GM18505 (cell line): ENCODE measurements around the gene LYZ.

Source experiments
- ATAC-seq: cut with Tn5 transposase; IDR thresholded peaks from one replicate; pipeline ENCODE4 v1.9.1; 2021; ENCODE audit not compliant: unreplicated experiment
- POLR2A ChIP-seq: IDR thresholded peaks from 4 replicates; pipeline ENCODE4 v1.6.1; 2011; ENCODE audit warnings: borderline replicate concordance; ENCODE audit not compliant: insufficient read depth, insufficient read length; ENCODE audit errors: extremely low read depth

LYZ gene

GRCh38 chr12:69331519-69331908 is 16.7 kb upstream of the LYZ start:
- TF ChIP-seq POLR2A: no peak
- ATAC-seq: no peak

DNA sequence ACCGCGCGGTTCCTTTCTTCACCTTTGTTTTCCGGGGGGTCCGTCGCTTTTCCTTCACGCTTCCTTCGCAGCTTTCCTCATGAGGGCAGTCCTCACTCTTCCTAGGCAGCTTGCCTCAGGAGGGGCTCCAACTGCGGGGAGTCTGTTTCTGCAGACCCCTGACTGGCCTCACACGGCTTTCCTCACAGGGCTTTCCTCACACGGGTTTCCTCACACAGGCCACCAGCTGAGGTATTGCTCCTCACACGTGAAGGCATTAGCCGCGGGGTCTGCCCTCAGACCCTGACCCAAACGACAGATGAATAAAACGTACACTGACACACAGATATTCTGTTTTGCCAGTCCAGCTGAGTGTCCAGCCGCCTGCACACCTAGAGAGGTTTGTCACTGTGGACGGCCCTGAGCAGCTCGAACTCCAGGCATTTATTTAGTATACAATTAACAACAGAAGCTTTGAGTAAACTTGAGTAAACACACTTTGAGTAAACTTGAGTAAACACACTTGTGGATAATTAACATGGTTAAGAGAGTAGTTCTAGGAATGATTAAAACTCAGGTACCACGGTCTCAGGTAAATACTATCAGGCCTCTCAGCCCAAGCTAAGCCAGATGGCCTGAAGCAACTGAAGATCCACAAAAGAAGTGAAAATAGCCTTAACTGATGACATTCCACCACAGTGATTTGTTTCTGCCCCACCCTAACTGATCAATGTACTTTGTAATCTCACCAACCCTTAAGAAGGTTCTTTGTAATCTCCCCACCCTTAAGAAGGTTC is 16.1 kb upstream of the LYZ start:
- no peak for TF ChIP-seq POLR2A
- no peak for ATAC-seq

DNA sequence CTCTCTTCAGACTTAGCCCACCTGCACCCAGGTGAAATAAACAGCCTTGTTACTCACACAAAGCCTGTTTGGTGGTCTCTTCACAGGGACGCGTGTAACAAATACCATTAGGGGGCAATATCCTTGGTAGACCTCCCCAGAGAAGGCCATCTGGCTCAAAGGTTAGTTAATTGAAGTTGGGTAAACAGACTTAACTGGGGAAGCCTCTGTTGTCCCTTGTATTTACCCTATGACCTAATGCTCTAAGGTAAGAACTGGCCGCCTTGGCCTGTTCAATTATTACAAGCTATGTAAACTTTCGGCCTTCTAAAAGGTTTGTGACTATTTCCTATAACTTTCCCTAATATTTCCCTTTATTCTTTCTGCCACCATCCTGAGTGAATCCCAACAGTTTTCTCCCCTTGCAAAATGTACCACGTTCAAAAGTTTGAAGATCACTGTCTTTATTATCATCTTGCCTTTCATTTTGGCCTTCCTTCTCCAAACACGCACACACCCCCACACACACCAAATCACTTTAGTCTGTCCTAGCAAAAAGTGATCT is 15.3 kb upstream of the LYZ start:
- TF ChIP-seq POLR2A: no peak
- ATAC-seq: no peak

- no peak for ATAC-seq
- TF ChIP-seq POLR2A: no peak
Observed at GRCh38 chr12:69334158-69334557, 14.0 kb upstream of the LYZ start.

DNA sequence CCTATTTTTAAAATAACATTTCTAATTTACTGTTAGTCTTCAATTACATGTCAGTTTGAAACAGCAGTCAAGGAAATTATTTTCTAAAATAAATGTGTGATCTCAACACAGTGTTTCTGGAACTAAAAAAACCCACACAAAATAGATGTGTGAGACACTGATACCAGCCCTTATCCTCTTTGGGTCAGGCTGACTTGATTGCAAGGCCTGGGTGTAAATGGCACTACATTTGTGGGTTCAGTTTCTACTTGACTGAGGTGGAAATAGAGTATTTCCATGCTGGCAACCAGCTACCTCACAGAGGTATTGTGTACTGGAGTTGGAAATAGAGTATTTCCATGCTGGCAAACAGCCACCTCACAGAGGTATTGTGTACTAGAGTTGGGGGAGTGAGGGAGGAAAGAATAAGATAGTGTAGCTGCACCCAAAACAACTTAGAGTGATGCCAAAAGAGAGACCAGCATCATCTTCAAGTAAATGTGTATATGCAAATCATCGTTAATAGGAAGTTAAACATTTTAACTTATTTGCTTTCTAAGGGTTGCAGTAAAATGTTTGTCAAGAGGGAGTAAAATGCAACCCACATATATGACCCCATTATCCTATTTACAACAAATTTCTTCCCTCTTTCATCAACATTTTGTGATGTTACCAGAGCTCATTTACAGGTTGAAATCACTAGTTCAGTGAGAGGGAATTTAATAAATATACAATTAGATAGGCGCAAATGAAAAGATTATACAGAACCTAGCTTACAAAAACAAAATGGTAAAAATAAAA is 10.7 kb upstream of the LYZ start:
- no peak for ATAC-seq
- no peak for TF ChIP-seq POLR2A

DNA sequence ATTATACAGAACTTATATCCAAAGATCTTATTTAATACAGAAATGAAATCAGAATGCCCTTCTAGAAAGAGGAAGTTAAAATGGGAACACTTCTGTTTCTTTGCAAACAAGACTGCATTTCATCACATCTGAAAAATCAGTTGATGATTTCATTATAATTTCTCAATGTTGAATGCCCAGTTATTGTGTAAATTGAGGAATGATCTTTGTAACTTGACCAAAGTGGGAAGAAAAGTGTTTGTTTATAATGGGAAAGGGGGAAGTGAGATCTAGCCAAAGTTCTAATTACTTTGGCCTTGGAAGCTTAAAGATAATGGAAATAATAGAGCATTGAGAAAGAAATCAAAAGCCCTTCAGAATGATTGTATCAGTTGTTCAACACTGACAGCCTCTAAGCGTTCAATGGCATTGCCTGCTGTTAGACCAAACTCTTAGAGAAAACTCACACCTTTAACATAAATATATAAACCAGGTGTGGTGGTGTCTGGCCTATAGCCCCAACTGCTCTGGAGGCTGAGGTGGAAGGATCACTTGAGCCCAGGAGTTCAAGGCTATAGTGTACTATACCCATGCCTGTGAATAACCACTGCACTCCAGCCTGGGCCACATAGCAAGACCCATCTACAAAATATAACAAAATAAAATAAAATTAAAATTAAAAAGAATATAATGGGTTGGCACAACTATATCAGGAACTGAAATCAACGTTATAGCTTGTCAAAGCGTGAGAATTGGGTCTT is 9.9 kb upstream of the LYZ start:
- no peak for ATAC-seq
- no peak for TF ChIP-seq POLR2A

- no peak for TF ChIP-seq POLR2A
- no peak for ATAC-seq
Observed at GRCh38 chr12:69338936-69339335, 9.2 kb upstream of the LYZ start.

GRCh38 chr12:69339999-69340398 is 8.2 kb upstream of the LYZ start:
- TF ChIP-seq POLR2A: no peak

DNA sequence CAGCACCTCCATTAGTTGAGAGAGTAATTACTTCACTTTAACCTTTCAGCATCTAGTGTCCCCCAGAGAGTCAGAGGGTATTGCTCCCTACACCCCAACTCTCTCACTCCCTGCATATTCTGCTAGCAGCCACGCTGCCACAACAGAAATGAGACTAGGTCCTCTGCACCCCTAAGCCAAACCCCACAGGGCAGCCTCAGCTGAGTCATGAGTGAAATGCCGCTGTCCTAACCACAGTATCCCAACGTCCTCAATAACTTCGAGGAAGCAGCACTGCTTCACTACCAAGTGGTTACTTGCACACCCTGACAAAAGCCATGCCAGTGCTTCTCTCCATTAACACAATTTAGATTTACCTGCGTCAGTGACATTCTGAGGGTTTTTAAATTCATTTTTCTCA is 6.9 kb upstream of the LYZ start:
- TF ChIP-seq POLR2A: no peak
- ATAC-seq: no peak

More at GRCh38 chr12:69339999-69340398, 8.2 kb upstream of the LYZ start:
- no peak for ATAC-seq

DNA sequence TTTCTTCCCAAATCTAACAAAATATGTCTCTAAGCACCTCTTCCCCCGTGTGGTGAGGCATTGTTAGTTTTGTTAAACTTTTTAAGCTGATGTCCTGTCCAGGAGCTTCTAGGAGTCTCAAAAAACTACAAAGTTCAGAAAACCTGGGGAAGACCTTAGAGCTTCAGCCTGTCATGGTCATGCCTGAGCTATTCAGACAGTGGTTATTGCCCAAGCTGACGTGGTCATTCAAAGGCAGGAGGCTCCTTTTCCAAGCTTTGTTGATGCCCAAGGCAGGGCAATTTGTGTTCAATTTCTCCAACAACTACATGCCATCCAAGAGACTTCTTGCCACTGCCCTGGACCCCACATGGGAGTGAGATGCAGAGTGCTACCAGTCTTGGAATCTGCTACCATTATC is 5.8 kb upstream of the LYZ start:
- no peak for ATAC-seq
- TF ChIP-seq POLR2A: no peak

DNA sequence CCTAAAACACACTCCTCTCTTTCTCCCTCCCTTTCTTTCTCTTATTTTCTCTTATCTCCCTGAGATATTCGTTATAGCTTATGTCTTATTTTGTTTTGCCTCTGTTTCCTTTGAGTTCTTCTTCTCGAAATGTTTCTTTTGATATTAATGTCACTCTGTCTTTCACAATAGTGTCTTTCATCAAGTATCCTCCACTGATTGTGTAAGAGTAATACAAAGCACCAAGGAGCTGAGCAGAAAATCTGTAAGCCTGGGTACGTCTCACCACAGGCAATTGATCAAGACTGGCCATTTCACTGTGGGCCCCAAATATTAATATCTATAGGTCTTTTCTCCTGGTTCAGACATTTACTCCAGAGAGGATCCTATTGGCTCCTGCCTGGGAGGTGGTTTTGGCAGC is 4.8 kb upstream of the LYZ start:
- TF ChIP-seq POLR2A: no peak
- ATAC-seq: no peak

DNA sequence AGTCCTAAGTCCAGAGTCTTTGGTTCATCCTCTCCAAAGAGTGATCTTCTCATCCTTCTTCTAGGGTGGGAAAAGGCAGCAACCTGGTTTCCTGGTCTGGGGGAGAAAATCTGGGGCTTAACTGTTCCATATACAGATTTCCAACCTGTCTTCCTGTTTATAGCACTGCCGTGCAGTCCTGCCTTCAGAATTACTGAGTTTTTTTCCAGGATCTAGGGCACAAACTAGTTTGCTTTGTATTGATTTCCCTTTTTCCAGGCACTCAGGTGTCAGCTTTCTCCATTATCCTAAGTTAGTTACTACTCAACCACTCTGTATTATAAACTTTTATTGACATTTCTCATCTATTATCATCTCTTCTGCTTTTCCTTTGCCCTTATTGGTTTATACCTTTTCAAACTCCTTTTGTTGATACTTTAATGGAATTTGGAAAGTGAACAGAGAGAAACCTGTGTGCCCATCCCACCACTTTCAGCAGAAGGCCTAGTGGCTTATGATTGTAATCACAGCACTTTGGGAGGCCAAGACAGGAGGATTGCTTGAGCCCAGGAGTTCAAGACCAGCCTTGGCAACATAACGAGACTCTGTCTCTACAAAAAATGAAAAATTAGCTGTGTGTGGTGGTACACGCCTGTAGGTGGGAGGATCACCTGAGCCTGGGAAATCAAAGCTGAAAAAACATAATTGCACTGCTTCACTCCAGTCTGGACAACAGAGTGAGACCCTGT is 4.1 kb upstream of the LYZ start:
- no peak for ATAC-seq
- TF ChIP-seq POLR2A: no peak

- no peak for ATAC-seq
- TF ChIP-seq POLR2A: no peak
Observed at GRCh38 chr12:69345077-69345476, 3.1 kb upstream of the LYZ start.
